WTC11 (cell line): ENCODE measurements around the gene VTI1A. TPM values are rescaled to one million over a fixed set of nuclear protein-coding genes. Genes with fewer than 3 reads are reported as not detected.

Experiments
- ATAC-seq: fragments of 200-7000 bp; cut with Tn5 transposase; 2 replicates; pipeline ENCODE4 v1.10.0; 2021; ENCODE audit warnings: mild to moderate bottlenecking, moderate library complexity
- CTCF ChIA-PET: fragments of 300-600 bp; sonication (Branson Sonifier 250); formaldehyde crosslinking; loops from one replicate; lab custom pipeline; 2021; ENCODE audit warnings: antibody characterized with exemption; lab: Charles Lee
- POLR2A ChIA-PET: fragments of 350-600 bp; sonication (Branson Sonifier 250); formaldehyde crosslinking; loops from one replicate; lab custom pipeline; 2021; ENCODE audit warnings: antibody characterized with exemption; lab: Charles Lee
- DNase-seq: peaks from one replicate; pipeline ENCODE4 v3.0.0; 2021; ENCODE audit warnings: low spot score
- H3K27ac Mint-ChIP-seq: 2 replicates; pipeline ENCODE4 v1.8.0; 2021; ENCODE audit warnings: mixed read lengths
- H3K27me3 Mint-ChIP-seq: 2 replicates; pipeline ENCODE4 v1.8.0; 2021; ENCODE audit warnings: low read depth, mild to moderate bottlenecking, moderate library complexity, mixed read lengths
- H3K36me3 Mint-ChIP-seq: 2 replicates; pipeline ENCODE4 v1.8.0; 2021; ENCODE audit warnings: mixed read lengths
- H3K4me1 Mint-ChIP-seq: 2 replicates; pipeline ENCODE4 v1.8.0; 2022; ENCODE audit warnings: mixed read lengths
- H3K4me3 Mint-ChIP-seq: 2 replicates; pipeline ENCODE4 v1.8.0; 2021; ENCODE audit warnings: mild to moderate bottlenecking, moderate library complexity, mixed read lengths
- H3K9me3 Mint-ChIP-seq: 2 replicates; pipeline ENCODE4 v1.8.0; 2021; ENCODE audit warnings: mixed read lengths
- ATF3 ChIP-seq: sonication (generic); formaldehyde crosslinking; conservative IDR thresholded peaks from 2 replicates; pipeline ENCODE4 v1.8.1; 2022; ENCODE audit warnings: mild to moderate bottlenecking, missing genetic modification reagents
- ESRRA ChIP-seq: sonication (generic); formaldehyde crosslinking; IDR thresholded peaks from 2 replicates; pipeline ENCODE4 v1.8.1; 2022; ENCODE audit warnings: mild to moderate bottlenecking, missing genetic modification reagents, borderline replicate concordance
- ETV6 ChIP-seq: sonication (generic); formaldehyde crosslinking; IDR thresholded peaks from 2 replicates; pipeline ENCODE4 v1.8.1; 2022; ENCODE audit warnings: mild to moderate bottlenecking, missing genetic modification reagents
- FOXJ3 ChIP-seq: sonication (generic); formaldehyde crosslinking; IDR thresholded peaks from 2 replicates; pipeline ENCODE4 v1.9.0; 2021; ENCODE audit warnings: missing genetic modification reagents, mild to moderate bottlenecking, borderline replicate concordance
- FOXP1 ChIP-seq: sonication (generic); formaldehyde crosslinking; IDR thresholded peaks from 2 replicates; pipeline ENCODE4 v1.8.0; 2022; ENCODE audit warnings: missing genetic modification reagents, mild to moderate bottlenecking, moderate library complexity, borderline replicate concordance
- MXD4 ChIP-seq: fragments of 250-450 bp; sonication (Bioruptor Pico); IDR thresholded peaks from 2 replicates; pipeline ENCODE4 v1.8.0; 2021; ENCODE audit warnings: mild to moderate bottlenecking, moderate library complexity, borderline replicate concordance
- NFE2L1 ChIP-seq: sonication (generic); formaldehyde crosslinking; IDR thresholded peaks from 2 replicates; pipeline ENCODE4 v1.8.1; 2023; ENCODE audit warnings: missing genetic modification reagents
- NR2C2 ChIP-seq: sonication (generic); formaldehyde crosslinking; IDR thresholded peaks from 2 replicates; pipeline ENCODE4 v1.8.0; 2022; ENCODE audit warnings: mild to moderate bottlenecking, missing genetic modification reagents
- RELA ChIP-seq: sonication (generic); formaldehyde crosslinking; IDR thresholded peaks from 2 replicates; pipeline ENCODE4 v1.8.1; 2022; ENCODE audit warnings: missing genetic modification reagents, mild to moderate bottlenecking, borderline replicate concordance
- SMAD4 ChIP-seq: sonication (generic); formaldehyde crosslinking; IDR thresholded peaks from 2 replicates; pipeline ENCODE4 v1.8.0; 2022; ENCODE audit warnings: mild to moderate bottlenecking, missing genetic modification reagents
- TEAD1 ChIP-seq: sonication (generic); formaldehyde crosslinking; IDR thresholded peaks from 2 replicates; pipeline ENCODE4 v1.8.0; 2022; ENCODE audit warnings: mild to moderate bottlenecking, missing genetic modification reagents
- TEAD4 ChIP-seq: sonication (generic); formaldehyde crosslinking; IDR thresholded peaks from 2 replicates; pipeline ENCODE4 v1.8.0; 2022; ENCODE audit warnings: mild to moderate bottlenecking, missing genetic modification reagents
- USF1 ChIP-seq: sonication (generic); formaldehyde crosslinking; IDR thresholded peaks from 2 replicates; pipeline ENCODE4 v1.8.0; 2022; ENCODE audit warnings: mild to moderate bottlenecking, missing genetic modification reagents
- ZBTB21 ChIP-seq: sonication (generic); formaldehyde crosslinking; IDR thresholded peaks from 2 replicates; pipeline ENCODE4 v1.8.1; 2023; ENCODE audit warnings: mild to moderate bottlenecking, missing genetic modification reagents, borderline replicate concordance
- ZNF121 ChIP-seq: sonication (generic); formaldehyde crosslinking; IDR thresholded peaks from 2 replicates; pipeline ENCODE4 v1.8.0; 2023; ENCODE audit warnings: missing genetic modification reagents
- ZNF232 ChIP-seq: sonication (generic); formaldehyde crosslinking; IDR thresholded peaks from 2 replicates; pipeline ENCODE4 v1.8.0; 2022; ENCODE audit warnings: mild to moderate bottlenecking, missing genetic modification reagents
- ZNF425 ChIP-seq: fragments of 250-450 bp; sonication (Bioruptor Pico); conservative IDR thresholded peaks from 2 replicates; pipeline ENCODE4 v1.9.0; 2021; ENCODE audit warnings: mild to moderate bottlenecking
- ZNF671 ChIP-seq: fragments of 250-450 bp; sonication (Bioruptor Pico); IDR thresholded peaks from 2 replicates; pipeline ENCODE4 v1.8.0; 2021; ENCODE audit warnings: mild to moderate bottlenecking
- total RNA-seq: library from RNA; stranded (reverse); gene quantifications from 3 replicates; pipeline ENCODE4 v1.2.3, GENCODE V29; 2021
- TF ChIP-seq, protein P1 (sequence below): sonication (generic); formaldehyde crosslinking; IDR thresholded peaks from 2 replicates; pipeline ENCODE4 v1.8.1; 2022; ENCODE audit warnings: low read depth, mild to moderate bottlenecking, moderate library complexity, missing genetic modification reagents, borderline replicate concordance
- TF ChIP-seq, protein P2 (sequence below): sonication (generic); formaldehyde crosslinking; IDR thresholded peaks from 2 replicates; pipeline ENCODE4 v1.8.0; 2023; ENCODE audit warnings: missing genetic modification reagents, mild to moderate bottlenecking, borderline replicate concordance

Gene VTI1A
- total RNA-seq, 1 experiment from 2014 or later, result 20.1 TPM

DNA sequence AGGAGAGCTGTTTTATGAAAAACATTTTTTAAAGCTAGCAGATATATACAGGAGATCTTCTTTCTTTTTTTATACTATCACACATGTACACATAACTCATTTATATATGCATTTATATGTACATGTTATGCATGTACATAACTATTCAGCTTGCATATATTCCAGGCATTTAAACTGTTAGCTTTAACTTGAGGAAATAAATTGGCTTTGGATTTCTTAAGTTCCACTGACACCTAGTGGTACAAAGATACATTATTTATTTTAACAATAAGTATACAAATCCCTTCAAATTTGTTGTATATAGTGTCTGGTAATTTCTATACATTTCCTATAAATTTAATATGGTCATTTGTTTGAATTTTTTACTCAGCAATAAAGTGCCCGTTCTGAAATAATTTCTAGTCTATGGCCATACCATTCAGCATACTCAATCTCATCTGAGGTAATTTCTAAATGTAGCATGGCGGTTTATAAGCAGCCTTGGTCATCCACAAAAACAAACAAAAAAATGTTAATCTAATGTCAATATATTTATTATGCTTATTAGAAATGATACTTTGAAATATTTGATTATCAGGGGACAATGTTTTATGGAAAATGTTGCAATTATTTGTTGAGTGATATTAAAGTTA, 11.9 kb upstream of the VTI1A start:
- ATAC-seq (no peak), DNase-seq (no peak)
- CTCF ChIA-PET, result interaction anchor here (0.7 to 2.3 kb wide), 15 partner anchors 10 to 298 kb away, joined by 3 to 13 read pairs (median 5); partner anchors contain the start of genes VTI1A and ZDHHC6
- Mint-ChIP-seq H3K9me3 (no peaks in the 10 kb centered on the region), H3K4me3 (no peak overlapping the region), H3K27me3 (no peaks in the 10 kb centered on the region), H3K4me1 (no peaks in the 10 kb centered on the region), H3K36me3 (peaks cover 38% of the 10 kb centered on the region), H3K27ac (no peak overlapping the region)
- TF ChIP-seq ZNF232 (no peak), ESRRA (CRISPR knock-in tag) (no peak), ZNF671 (CRISPR knock-in tag) (no peak), NFE2L1 (CRISPR knock-in tag) (no peak), FOXJ3 (CRISPR knock-in tag) (no peak), ZBTB21 (CRISPR knock-in tag) (no peak), SMAD4 (CRISPR knock-in tag) (no peak), TEAD1 (CRISPR knock-in tag) (no peak)
- TF ChIP-seq, protein P1, sequence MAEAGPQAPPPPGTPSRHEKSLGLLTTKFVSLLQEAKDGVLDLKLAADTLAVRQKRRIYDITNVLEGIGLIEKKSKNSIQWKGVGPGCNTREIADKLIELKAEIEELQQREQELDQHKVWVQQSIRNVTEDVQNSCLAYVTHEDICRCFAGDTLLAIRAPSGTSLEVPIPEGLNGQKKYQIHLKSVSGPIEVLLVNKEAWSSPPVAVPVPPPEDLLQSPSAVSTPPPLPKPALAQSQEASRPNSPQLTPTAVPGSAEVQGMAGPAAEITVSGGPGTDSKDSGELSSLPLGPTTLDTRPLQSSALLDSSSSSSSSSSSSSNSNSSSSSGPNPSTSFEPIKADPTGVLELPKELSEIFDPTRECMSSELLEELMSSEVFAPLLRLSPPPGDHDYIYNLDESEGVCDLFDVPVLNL, result no peak
- POLR2A ChIA-PET, result no interaction called here

- Mint-ChIP-seq H3K4me1 (no peaks in the 10 kb centered on the region), H3K27me3 (no peaks in the 10 kb centered on the region), H3K36me3 (peaks cover 41% of the 10 kb centered on the region), H3K27ac (no peak overlapping the region), H3K9me3 (no peaks in the 10 kb centered on the region), H3K4me3 (no peak overlapping the region)
- ChIA-PET POLR2A (no interaction called here), CTCF (no interaction called here)
- DNase-seq, result no peak
- ATAC-seq, result no peak
- no peak for TF ChIP-seq USF1
- TF ChIP-seq TEAD4 (CRISPR knock-in tag), result no peak
- TF ChIP-seq TEAD1 (CRISPR knock-in tag), result no peak
Measured at GRCh38 chr10:112438356-112438755, 8.7 kb upstream of the VTI1A start.

- DNase-seq (no peak), ATAC-seq (no peak)
- peaks cover 9% of the 10 kb centered on the region for H3K4me1 Mint-ChIP-seq
- no peaks in the 10 kb centered on the region; the same call in 1 of the 2 replicates for H3K27me3 Mint-ChIP-seq
- H3K4me3 Mint-ChIP-seq, result no peak overlapping the region
- H3K9me3 Mint-ChIP-seq, result no peaks in the 10 kb centered on the region
- CTCF ChIA-PET, result interaction anchor here (1.4 kb wide), 1 partner anchor 31 kb away, joined by 4 read pairs; no protein-coding TSS in a partner anchor
- POLR2A ChIA-PET, result no interaction called here
- H3K27ac Mint-ChIP-seq, result no peak overlapping the region
- no peak for TF ChIP-seq ATF3 (CRISPR knock-in tag)
- H3K36me3 Mint-ChIP-seq, result peaks cover 47% of the 10 kb centered on the region
Measured at GRCh38 chr10:112441520-112441919, 5.5 kb upstream of the VTI1A start.

GRCh38 chr10:112442063-112442462, 5.0 kb upstream of the VTI1A start:
- ChIA-PET CTCF (interaction anchor here (2.5 kb wide), 1 partner anchor 30 kb away, joined by 9 read pairs; no protein-coding TSS in a partner anchor), POLR2A (no interaction called here)
- no peaks in the 10 kb centered on the region; the same call in 1 of the 2 replicates for H3K27me3 Mint-ChIP-seq
- TF ChIP-seq ETV6 (CRISPR knock-in tag) (no peak), NR2C2 (CRISPR knock-in tag) (no peak), ZNF121 (CRISPR knock-in tag) (no peak), RELA (CRISPR knock-in tag) (no peak), FOXP1 (CRISPR knock-in tag) (no peak), MXD4 (no peak), ZNF425 (CRISPR knock-in tag) (no peak)
- TF ChIP-seq, protein P2, sequence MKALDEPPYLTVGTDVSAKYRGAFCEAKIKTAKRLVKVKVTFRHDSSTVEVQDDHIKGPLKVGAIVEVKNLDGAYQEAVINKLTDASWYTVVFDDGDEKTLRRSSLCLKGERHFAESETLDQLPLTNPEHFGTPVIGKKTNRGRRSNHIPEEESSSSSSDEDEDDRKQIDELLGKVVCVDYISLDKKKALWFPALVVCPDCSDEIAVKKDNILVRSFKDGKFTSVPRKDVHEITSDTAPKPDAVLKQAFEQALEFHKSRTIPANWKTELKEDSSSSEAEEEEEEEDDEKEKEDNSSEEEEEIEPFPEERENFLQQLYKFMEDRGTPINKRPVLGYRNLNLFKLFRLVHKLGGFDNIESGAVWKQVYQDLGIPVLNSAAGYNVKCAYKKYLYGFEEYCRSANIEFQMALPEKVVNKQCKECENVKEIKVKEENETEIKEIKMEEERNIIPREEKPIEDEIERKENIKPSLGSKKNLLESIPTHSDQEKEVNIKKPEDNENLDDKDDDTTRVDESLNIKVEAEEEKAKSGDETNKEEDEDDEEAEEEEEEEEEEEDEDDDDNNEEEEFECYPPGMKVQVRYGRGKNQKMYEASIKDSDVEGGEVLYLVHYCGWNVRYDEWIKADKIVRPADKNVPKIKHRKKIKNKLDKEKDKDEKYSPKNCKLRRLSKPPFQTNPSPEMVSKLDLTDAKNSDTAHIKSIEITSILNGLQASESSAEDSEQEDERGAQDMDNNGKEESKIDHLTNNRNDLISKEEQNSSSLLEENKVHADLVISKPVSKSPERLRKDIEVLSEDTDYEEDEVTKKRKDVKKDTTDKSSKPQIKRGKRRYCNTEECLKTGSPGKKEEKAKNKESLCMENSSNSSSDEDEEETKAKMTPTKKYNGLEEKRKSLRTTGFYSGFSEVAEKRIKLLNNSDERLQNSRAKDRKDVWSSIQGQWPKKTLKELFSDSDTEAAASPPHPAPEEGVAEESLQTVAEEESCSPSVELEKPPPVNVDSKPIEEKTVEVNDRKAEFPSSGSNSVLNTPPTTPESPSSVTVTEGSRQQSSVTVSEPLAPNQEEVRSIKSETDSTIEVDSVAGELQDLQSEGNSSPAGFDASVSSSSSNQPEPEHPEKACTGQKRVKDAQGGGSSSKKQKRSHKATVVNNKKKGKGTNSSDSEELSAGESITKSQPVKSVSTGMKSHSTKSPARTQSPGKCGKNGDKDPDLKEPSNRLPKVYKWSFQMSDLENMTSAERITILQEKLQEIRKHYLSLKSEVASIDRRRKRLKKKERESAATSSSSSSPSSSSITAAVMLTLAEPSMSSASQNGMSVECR (CRISPR knock-in tag), result no peak

More at GRCh38 chr10:112442063-112442462, 5.0 kb upstream of the VTI1A start:
- peaks cover 46% of the 10 kb centered on the region for H3K36me3 Mint-ChIP-seq
- H3K9me3 Mint-ChIP-seq, result no peaks in the 10 kb centered on the region
- peaks cover 9% of the 10 kb centered on the region for H3K4me1 Mint-ChIP-seq
- ATAC-seq, result no peak
- no peak for DNase-seq
- H3K4me3 Mint-ChIP-seq, result no peak overlapping the region
- H3K27ac Mint-ChIP-seq, result no peak overlapping the region
